ENCODE measurements around the gene CDH4. TPM values are rescaled to one million over a fixed set of nuclear protein-coding genes. Genes with fewer than 3 reads are reported as not detected.

CDH4 gene
- total and polyA plus RNA-seq, 2 donors (not counting 1 experiment from before 2014, with no cell fraction given): not detected

GRCh38 chr20:61875221-61875885 lies 623.3 kb downstream of the CDH4 start:
- no peak overlapping the region for H2AFZ ChIP-seq (ENCODE audit: insufficient read depth, low read depth, low read length, poor library complexity, severe bottlenecking)
- no peaks in the 10 kb centered on the region for H3K27me3 Mint-ChIP-seq
- H3K9ac ChIP-seq (ENCODE audit: low read length): no peak overlapping the region
- POLR2A ChIA-PET: no interaction called here
- no peaks in the 10 kb centered on the region for H4K20me1 ChIP-seq (ENCODE audit: control insufficient read depth, insufficient read depth, low read length, poor library complexity, severe bottlenecking)
- no peak for TF ChIP-seq EZH2 (IDR thresholded peaks at IDR 0.05; ENCODE audit: borderline replicate concordance, insufficient read depth, low read depth, low read length, poor library complexity, severe bottlenecking)
- no peak overlapping the region for H3K27ac Mint-ChIP-seq
- no peaks in the 10 kb centered on the region for H3K9me3 Mint-ChIP-seq (ENCODE audit: insufficient read depth)
- no peaks in the 10 kb centered on the region for H3K4me1 ChIP-seq (ENCODE audit: control insufficient read depth in 2 of 2, insufficient read depth in 2 of 2, low read length in 2 of 2)
- H3K4me3 Mint-ChIP-seq: no peak overlapping the region
- H3K79me2 ChIP-seq (ENCODE audit: control insufficient read depth, insufficient read depth, low read length): no peaks in the 10 kb centered on the region
- no peak for DNase-seq
- CTCF ChIA-PET: interaction anchor here (1.2 kb wide), 1 partner anchor 12 kb away, joined by 3 read pairs; no protein-coding TSS in a partner anchor
- H3K4me3 ChIP-seq (ENCODE audit: control extremely low read depth in 1 of 5, extremely low read depth in 1 of 5, insufficient read depth in 1 of 5, low read depth in 2 of 5, low read length in 4 of 5): no peak overlapping the region
- H3K9me3 ChIP-seq (ENCODE audit: control extremely low read depth in 1 of 3, control insufficient read depth in 2 of 3, insufficient read depth in 1 of 3, low read length in 2 of 3): peaks cover 0 to 16% (median 0%) of the 10 kb centered on the region in 3 donors
- ATAC-seq (ENCODE audit: low read depth): no peak
- intact Hi-C loops (cut with micrococcal nuclease): no loop called here
- H3K36me3 ChIP-seq (replicated peaks in 1 of 2; ENCODE audit: control extremely low read depth in 1 of 2, control insufficient read depth in 1 of 2, extremely low read depth in 1 of 2, insufficient read depth in 2 of 2, low read length in 1 of 2): no peaks in the 10 kb centered on the region
- no peaks in the 10 kb centered on the region for H3K4me1 Mint-ChIP-seq
- H3K27me3 ChIP-seq (replicated peaks in 1 of 4; ENCODE audit: control extremely low read depth in 1 of 4, control insufficient read depth in 3 of 4, insufficient read depth in 4 of 4, low read length in 3 of 4): no peaks in the 10 kb centered on the region
- WGBS (ENCODE audit: insufficient coverage): 92% methylated on average over 25 of the region's 25 CpGs
- H3K4me2 ChIP-seq (replicated peaks; ENCODE audit: low read depth, low read length, poor library complexity, severe bottlenecking): no peak overlapping the region
- H3K27ac ChIP-seq (ENCODE audit: low read length in 2 of 2): no peak overlapping the region

GRCh38 chr20:61875996-61876395 lies 623.9 kb downstream of the CDH4 start:
- WGBS (ENCODE audit: insufficient coverage): 93% methylated on average over 15 of the region's 16 CpGs
- Mint-ChIP-seq H3K4me1 (no peaks in the 10 kb centered on the region), H3K27ac (no peak overlapping the region), H3K27me3 (no peaks in the 10 kb centered on the region), H3K4me3 (no peak overlapping the region), H3K9me3 (ENCODE audit: insufficient read depth) (no peaks in the 10 kb centered on the region)
- Histone ChIP-seq H3K9me3 (ENCODE audit: control extremely low read depth in 1 of 3, control insufficient read depth in 2 of 3, insufficient read depth in 1 of 3, low read length in 2 of 3) (peaks cover 0 to 16% (median 0%) of the 10 kb centered on the region in 3 donors), H3K27ac (ENCODE audit: low read length in 2 of 2) (no peak overlapping the region), H2AFZ (ENCODE audit: insufficient read depth, low read depth, low read length, poor library complexity, severe bottlenecking) (no peak overlapping the region), H3K4me2 (replicated peaks; ENCODE audit: low read depth, low read length, poor library complexity, severe bottlenecking) (no peak overlapping the region), H3K27me3 (replicated peaks in 1 of 4; ENCODE audit: control extremely low read depth in 1 of 4, control insufficient read depth in 3 of 4, insufficient read depth in 4 of 4, low read length in 3 of 4) (no peaks in the 10 kb centered on the region), H3K4me1 (ENCODE audit: control insufficient read depth in 2 of 2, insufficient read depth in 2 of 2, low read length in 2 of 2) (no peaks in the 10 kb centered on the region), H3K9ac (ENCODE audit: low read length) (no peak overlapping the region), H4K20me1 (ENCODE audit: control insufficient read depth, insufficient read depth, low read length, poor library complexity, severe bottlenecking) (no peaks in the 10 kb centered on the region), H3K36me3 (replicated peaks in 1 of 2; ENCODE audit: control extremely low read depth in 1 of 2, control insufficient read depth in 1 of 2, extremely low read depth in 1 of 2, insufficient read depth in 2 of 2, low read length in 1 of 2) (no peaks in the 10 kb centered on the region), H3K79me2 (ENCODE audit: control insufficient read depth, insufficient read depth, low read length) (no peaks in the 10 kb centered on the region), H3K4me3 (ENCODE audit: control extremely low read depth in 1 of 5, extremely low read depth in 1 of 5, insufficient read depth in 1 of 5, low read depth in 2 of 5, low read length in 4 of 5) (no peak overlapping the region)
- no peak for TF ChIP-seq CTCF (IDR thresholded peaks at IDR 0.05)
- no peak for TF ChIP-seq EZH2 (IDR thresholded peaks at IDR 0.05; ENCODE audit: borderline replicate concordance, insufficient read depth, low read depth, low read length, poor library complexity, severe bottlenecking)
- ChIA-PET CTCF (no interaction called here), POLR2A (no interaction called here)
- intact Hi-C loops (cut with micrococcal nuclease): no loop called here
- DNase-seq (no peak), ATAC-seq (ENCODE audit: low read depth) (no peak)

All from B cell (primary cell).